Keratinocyte (primary cell): Measurements from ENCODE around the gene ATF7IP. TPM values are rescaled to one million over a fixed set of nuclear protein-coding genes. Genes with fewer than 3 reads are reported as not detected.
"Not testable (repeated sequence)": the region's sequence is repeated elsewhere in the genome, so short reads cannot be mapped to it uniquely, and the experiment has no call there.

Experiments
- DNase-seq: peaks from one replicate; pipeline ENCODE4 v3.0.0-alpha.2; 2011; ENCODE audit warnings: low read depth, missing footprints, low spot score
- FAIRE-seq: peaks from 2 replicates; lab custom pipeline; 2011; peaks lifted over from hg19 to GRCh38; lab: Jason Lieb, UNC
- H2AFZ ChIP-seq: 2 replicates; pipeline ENCODE4 v1.6.0; 2012; ENCODE audit warnings: low read length, control low read depth, inconsistent platforms; ENCODE audit not compliant: control insufficient read depth
- H3K27ac ChIP-seq: 2 replicates; pipeline ENCODE4 v1.5.1; 2011; ENCODE audit warnings: low read length; ENCODE audit not compliant: control insufficient read depth, insufficient read depth
- H3K27me3 ChIP-seq: 3 replicates; pipeline ENCODE4 v1.6.0; 2011; ENCODE audit warnings: low read length; ENCODE audit not compliant: control insufficient read depth, insufficient read depth; ENCODE audit errors: extremely low read depth
- H3K36me3 ChIP-seq, 2 experiments: 2 replicates in 1 of 2; 3 replicates in 1 of 2; pipeline ENCODE4 v1.5.1; 2011; ENCODE audit warnings: low read length in 2 of 2, mild to moderate bottlenecking in 1 of 2; ENCODE audit not compliant: control insufficient read depth in 2 of 2, insufficient read depth in 2 of 2; ENCODE audit errors: extremely low read depth in 1 of 2
- H3K4me1 ChIP-seq: 3 replicates; pipeline ENCODE4 v1.5.1; 2011; ENCODE audit warnings: low read length; ENCODE audit not compliant: control insufficient read depth, insufficient read depth; ENCODE audit errors: extremely low read depth
- H3K4me2 ChIP-seq: 3 replicates; pipeline ENCODE4 v1.6.0; 2011; ENCODE audit warnings: low read depth, low read length; ENCODE audit not compliant: control insufficient read depth, insufficient read depth; ENCODE audit errors: extremely low read depth
- H3K4me3 ChIP-seq, 3 experiments: fragments of 200-600 bp in 1 of 3; sonication (generic) in 1 of 3; 2 replicates in 2 of 3; 3 replicates in 1 of 3; pipeline ENCODE4 v1.5.1; 2011 to 2016; ENCODE audit warnings: low read length in 3 of 3, mild to moderate bottlenecking in 3 of 3, control low read depth in 2 of 3, inconsistent platforms in 1 of 3, low read depth in 1 of 3, mixed read lengths in 1 of 3, mixed run types in 1 of 3, moderate library complexity in 1 of 3; ENCODE audit not compliant: control insufficient read depth in 2 of 3, insufficient read depth in 2 of 3; ENCODE audit errors: extremely low read depth in 1 of 3
- H3K79me2 ChIP-seq: 2 replicates; pipeline ENCODE4 v1.6.0; 2012; ENCODE audit warnings: low read length; ENCODE audit not compliant: control insufficient read depth, insufficient read depth
- H3K9ac ChIP-seq: 3 replicates; pipeline ENCODE4 v1.6.0; 2011; ENCODE audit warnings: low read length; ENCODE audit not compliant: control insufficient read depth, insufficient read depth; ENCODE audit errors: extremely low read depth
- H3K9me1 ChIP-seq: 3 replicates; pipeline ENCODE4 v1.6.0; 2011; ENCODE audit warnings: low read length; ENCODE audit not compliant: control insufficient read depth, insufficient read depth; ENCODE audit errors: extremely low read depth
- H3K9me3 ChIP-seq: 2 replicates; pipeline ENCODE4 v1.5.1; 2012; ENCODE audit warnings: low read depth, low read length; ENCODE audit not compliant: control insufficient read depth
- H4K20me1 ChIP-seq: 3 replicates; pipeline ENCODE4 v1.6.0; 2011; ENCODE audit warnings: low read length; ENCODE audit not compliant: control insufficient read depth, insufficient read depth; ENCODE audit errors: extremely low read depth
- CTCF ChIP-seq, 3 experiments: IDR thresholded peaks in 1 of 3; conservative IDR thresholded peaks in 1 of 3; optimal IDR thresholded peaks in 1 of 3; 2 replicates in 2 of 3; 3 replicates in 1 of 3; pipeline versions ENCODE3 to v1.5.1; 2011; ENCODE audit warnings: low read length in 3 of 3, mild to moderate bottlenecking in 3 of 3, moderate library complexity in 2 of 3, control low read depth in 1 of 3, inconsistent platforms in 1 of 3; ENCODE audit not compliant: insufficient read depth in 2 of 3; ENCODE audit errors: extremely low read depth in 1 of 3
- EZH2 ChIP-seq: IDR thresholded peaks from one replicate; pipeline ENCODE4 v1.6.1; 2012; ENCODE audit warnings: inconsistent platforms, mild to moderate bottlenecking, low read length, moderate library complexity
- dilution Hi-C: fragments of 300-500 bp; cut with MboI; formaldehyde crosslinking; loops from one replicate; pipeline ENCODE4 v1.7.0; 2020; ENCODE audit warnings: low sequenced_read_pairs; ENCODE audit not compliant: extremely low pct_ligation_motif_present
- polyA minus RNA-seq, 3 experiments: library from RNA; depleted of rRNA, polyadenylated mRNA; stranded (reverse); fragments of >200 nt; gene quantifications; 1 replicate in 1 of 3; 2 replicates in 1 of 3; 3 replicates in 1 of 3; pipeline ENCODE4 v1.2.3, GENCODE V29; 2011
- polyA plus RNA-seq, 5 experiments: library from polyadenylated mRNA; depleted of rRNA in 3 of 5; stranded (reverse) in 3 of 5; stranded (forward) in 1 of 5; unstranded in 1 of 5; fragments of >200 nt; gene quantifications; 1 replicate in 1 of 5; 2 replicates in 3 of 5; 3 replicates in 1 of 5; pipeline versions ENCODE4 v1.2.1 to v1.2.3, GENCODE V29; 2011 to 2012; ENCODE audit warnings: missing spikeins in 2 of 5, low read depth in 1 of 5, low replicate concordance in 1 of 5

ATF7IP gene
- 9.6 to 16.3 TPM (median 9.8 TPM) in 3 replicates for polyA plus RNA-seq
- polyA plus RNA-seq (2011; ENCODE audit: low read depth): 139 TPM
- polyA plus RNA-seq (2011; cell fraction: cytosol; rRNA removed): 7.3 and 12.5 TPM in 2 replicates
- polyA plus RNA-seq (2011; cell fraction: nucleus; rRNA removed): 27.7 and 35.2 TPM in 2 replicates
- 11.1 and 13.1 TPM in 2 replicates for polyA plus RNA-seq (2012; ENCODE audit: low replicate concordance)
- 33.2 to 44.1 TPM (median 37.8 TPM) in 3 replicates for polyA minus RNA-seq
- 24.2 TPM for polyA minus RNA-seq (2011; cell fraction: cytosol; rRNA and poly(A)+ RNA removed)
- polyA minus RNA-seq (2011; cell fraction: nucleus; rRNA and poly(A)+ RNA removed): 29.8 and 68.6 TPM in 2 replicates

GRCh38 chr12:14365294-14366208, at the start of gene ATF7IP:
Gene ATF7IP, plus strand, starts transcription at chr12:14365682. Its CDS starts 58,234 bp downstream, at chr12:14423916.
- peak within 1 kb of the TSS; percentile 98 for H3K27ac ChIP-seq
- no peaks in the 10 kb centered on the region for H3K27me3 ChIP-seq
- H3K9me3 ChIP-seq: no peaks in the 10 kb centered on the region
- peak within 1 kb of the TSS; percentile 93 for H2AFZ ChIP-seq
- dilution Hi-C loops: no loop called here
- H3K4me3 ChIP-seq: peak within 1 kb of the TSS; percentile 71 to 91 (median 73)
- peaks cover 42% of the 10 kb centered on the region for H3K79me2 ChIP-seq
- TF ChIP-seq CTCF (optimal IDR thresholded peaks at IDR 0.05 in 1 of 3, IDR thresholded peaks at IDR 0.05 in 1 of 3, conservative IDR thresholded peaks at IDR 0.05 in 1 of 3; ENCODE audit: extremely low read depth in 1 of 3, insufficient read depth in 2 of 3, low read length in 3 of 3) (peak in 2 of 3 experiments; percentile 24 to 56), EZH2 (no peak)
- H3K4me2 ChIP-seq: peak within 1 kb of the TSS; percentile 94
- no peaks in the 10 kb centered on the region for H4K20me1 ChIP-seq
- DNase-seq (peak; percentile 75), FAIRE-seq (peak; percentile 61)
- no peaks in the 10 kb centered on the region for H3K9me1 ChIP-seq
- H3K4me1 ChIP-seq: peaks cover 5% of the 10 kb centered on the region
- peak within 1 kb of the TSS; percentile 93 for H3K9ac ChIP-seq
- H3K36me3 ChIP-seq: no peaks in the 10 kb centered on the region

DNA sequence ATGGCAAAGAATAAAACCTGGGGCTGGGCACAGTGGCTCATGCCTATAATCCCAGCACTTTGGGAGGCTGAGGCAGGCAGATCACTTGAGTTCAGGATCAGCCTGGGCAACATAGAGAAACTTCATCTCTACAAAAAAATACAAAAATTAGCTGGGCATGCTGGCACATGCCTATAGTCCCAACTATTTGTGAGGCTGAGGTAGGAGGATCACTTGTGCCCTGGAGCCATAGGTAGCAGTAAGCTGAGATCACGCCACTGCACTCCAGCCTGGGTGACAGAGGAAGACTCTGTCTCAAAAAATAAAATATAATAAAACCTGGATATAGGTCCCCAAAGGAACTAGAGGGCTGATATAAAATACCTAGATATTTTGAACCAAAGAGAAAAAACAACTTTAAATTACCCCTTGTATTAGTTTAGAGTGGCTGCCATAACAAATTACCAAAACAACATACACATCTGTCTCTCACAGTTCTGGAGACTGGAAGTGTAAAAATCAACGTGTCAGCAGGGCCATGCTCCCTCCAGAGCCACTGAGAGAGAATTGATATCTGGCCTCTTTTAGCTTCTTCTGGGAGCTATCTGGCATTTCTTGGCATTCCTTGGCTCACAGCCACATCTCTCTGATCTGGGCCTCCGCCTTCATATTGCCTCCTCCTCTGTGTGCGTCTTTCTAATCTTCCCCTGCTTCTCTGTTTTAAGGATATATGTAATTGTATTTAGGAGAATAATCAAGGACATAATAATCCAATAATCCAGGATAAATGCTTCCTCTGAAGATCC, 47.9 kb upstream of the ATF7IP start:
- no peaks in the 10 kb centered on the region for H3K9me1 ChIP-seq
- H3K4me3 ChIP-seq: peak overlapping the region in 1 of 3 experiments; percentile 7
- H3K27me3 ChIP-seq: no peaks in the 10 kb centered on the region
- no peak overlapping the region for H3K9ac ChIP-seq
- H3K9me3 ChIP-seq: no peaks in the 10 kb centered on the region
- H3K36me3 ChIP-seq: no peaks in the 10 kb centered on the region
- no peaks in the 10 kb centered on the region for H4K20me1 ChIP-seq
- TF ChIP-seq CTCF (optimal IDR thresholded peaks at IDR 0.05 in 1 of 3, IDR thresholded peaks at IDR 0.05 in 1 of 3, conservative IDR thresholded peaks at IDR 0.05 in 1 of 3; ENCODE audit: extremely low read depth in 1 of 3, insufficient read depth in 2 of 3, low read length in 3 of 3): no peak
- no peak for TF ChIP-seq EZH2
- H3K4me1 ChIP-seq: peaks cover 12% of the 10 kb centered on the region
- DNase-seq (peak; percentile 48), FAIRE-seq (no peak)
- no peaks in the 10 kb centered on the region for H3K79me2 ChIP-seq
- peak overlapping the region; percentile 44 for H3K27ac ChIP-seq
- peak overlapping the region; percentile 22 for H3K4me2 ChIP-seq
- dilution Hi-C loops: no loop called here
- H2AFZ ChIP-seq: peak overlapping the region; percentile 45

GRCh38 chr12:14319704-14320427, 45.6 kb upstream of the ATF7IP start:
- H3K79me2 ChIP-seq, H3K9me3 ChIP-seq, H2AFZ ChIP-seq, H3K9ac ChIP-seq, DNase-seq, H3K4me2 ChIP-seq, H4K20me1 ChIP-seq, FAIRE-seq, H3K4me3 ChIP-seq, H3K27me3 ChIP-seq, dilution Hi-C loops, H3K27ac ChIP-seq, H3K9me1 ChIP-seq, H3K36me3 ChIP-seq: not testable (repeated sequence)
- H3K4me1 ChIP-seq: peaks cover 12% of the 10 kb centered on the region
